DMS79 (cell line): ENCODE measurements around the gene AKAP9.
"Not testable (repeated sequence)": the region's sequence is repeated elsewhere in the genome, so short reads cannot be mapped to it uniquely, and the experiment has no call there.

ENCODE experiments used
- DNase-seq: peaks from one replicate; lab custom pipeline; 2025; lab: John Stamatoyannopoulos, UW

Gene AKAP9

DNA sequence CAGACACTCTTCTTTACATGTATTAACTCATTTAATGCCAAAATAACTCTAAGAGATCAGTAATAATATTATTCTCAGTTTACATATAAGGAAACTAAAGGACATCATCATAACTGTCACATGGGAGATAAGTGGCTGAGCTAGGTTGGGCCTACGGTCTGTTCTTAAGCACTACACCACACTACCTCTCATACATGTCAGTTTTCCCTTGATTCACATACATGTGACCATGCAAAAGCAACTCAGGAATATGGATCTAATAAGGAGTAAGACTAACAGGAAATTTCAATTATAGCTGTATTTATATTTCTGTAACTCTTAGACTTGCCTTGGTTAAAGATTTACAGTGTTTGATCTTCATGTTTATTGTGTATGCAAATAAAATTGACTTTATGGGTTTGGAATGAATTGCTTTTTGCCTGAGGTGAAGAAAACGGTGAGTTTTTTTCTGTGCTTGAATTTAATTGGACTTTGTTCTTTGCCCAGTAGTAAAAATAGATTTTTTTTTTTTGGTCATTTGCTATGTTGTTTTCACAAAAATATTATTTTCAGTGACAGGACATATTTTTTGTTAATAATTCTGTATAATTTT, 123.9 kb downstream of the AKAP9 start:
- no peak for DNase-seq

- DNase-seq = no peak
Measured at GRCh38 chr7:92071032-92071431, 130.4 kb downstream of the AKAP9 start.

DNA sequence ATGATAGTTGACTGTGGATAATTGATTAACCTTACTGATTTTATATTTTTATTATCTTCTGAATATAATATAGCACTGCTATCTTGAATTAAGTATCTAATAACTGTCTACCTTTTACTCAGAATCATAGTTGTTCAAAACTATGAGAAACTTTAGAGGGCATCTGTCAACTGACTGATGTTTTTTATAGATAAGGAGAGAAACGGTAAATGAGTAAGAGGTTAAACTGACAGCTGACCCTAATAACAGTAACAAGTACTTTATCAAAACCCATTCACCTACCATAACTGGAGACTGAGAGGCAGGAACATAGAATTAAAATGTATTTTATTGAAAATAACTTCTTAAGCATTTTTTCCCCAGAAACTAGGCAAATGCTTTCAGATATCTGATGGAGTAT, 131.5 kb downstream of the AKAP9 start:
- no peak for DNase-seq

DNA sequence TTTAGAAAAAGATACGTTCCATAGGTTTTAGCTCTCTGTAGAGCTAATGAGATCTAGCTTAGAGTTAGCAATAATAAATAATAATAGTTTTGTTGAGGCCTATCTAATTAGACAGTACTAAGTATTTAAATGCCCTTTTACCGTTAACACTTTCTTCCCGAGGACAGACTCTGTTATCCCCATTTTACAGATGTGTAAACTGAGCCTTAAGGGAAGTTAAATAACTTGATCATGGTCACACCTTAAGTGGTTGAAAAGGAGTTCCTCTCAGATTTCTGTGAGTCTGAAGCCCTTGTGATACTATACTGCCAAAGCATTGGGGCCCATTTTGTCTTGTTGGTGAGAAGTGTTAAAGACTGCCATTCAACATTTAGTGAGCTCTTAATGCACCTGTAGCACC, 132.0 kb downstream of the AKAP9 start:
- DNase-seq = no peak

GRCh38 chr7:92075455-92076158, 134.9 kb downstream of the AKAP9 start:
- no peak for DNase-seq

GRCh38 chr7:92076509-92076908, 135.8 kb downstream of the AKAP9 start:
- no peak for DNase-seq

- not testable (repeated sequence) for DNase-seq
Measured at GRCh38 chr7:92083922-92084321, 143.3 kb downstream of the AKAP9 start.

- no peak for DNase-seq
Measured at GRCh38 chr7:92088266-92088665, 147.6 kb downstream of the AKAP9 start.

- DNase-seq = no peak
Measured at GRCh38 chr7:92092210-92092609, 151.5 kb downstream of the AKAP9 start.

DNA sequence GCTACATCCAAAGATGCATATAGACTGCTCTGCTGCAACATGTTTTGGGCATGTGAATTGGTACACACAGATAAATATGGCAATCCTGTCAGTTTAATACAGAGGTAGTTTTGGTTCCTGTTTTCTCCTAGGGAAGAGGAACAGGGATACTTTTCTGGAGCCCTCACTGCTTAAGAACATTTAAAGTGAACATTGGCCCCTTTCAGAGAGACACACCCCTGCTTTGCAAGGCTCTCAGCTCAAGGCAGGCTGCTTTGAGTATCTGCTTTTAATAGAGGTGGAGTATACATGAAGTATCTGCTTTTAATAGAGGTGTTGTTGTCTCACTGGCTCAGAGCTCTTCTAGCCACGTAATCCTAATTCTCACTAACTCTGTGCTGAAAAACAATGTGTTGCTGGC, 154.7 kb downstream of the AKAP9 start:
- DNase-seq = no peak

- DNase-seq = no peak
Measured at GRCh38 chr7:92100534-92100933, 159.9 kb downstream of the AKAP9 start.

GRCh38 chr7:92102862-92103261, 162.2 kb downstream of the AKAP9 start:
- DNase-seq = not testable (repeated sequence)

DNA sequence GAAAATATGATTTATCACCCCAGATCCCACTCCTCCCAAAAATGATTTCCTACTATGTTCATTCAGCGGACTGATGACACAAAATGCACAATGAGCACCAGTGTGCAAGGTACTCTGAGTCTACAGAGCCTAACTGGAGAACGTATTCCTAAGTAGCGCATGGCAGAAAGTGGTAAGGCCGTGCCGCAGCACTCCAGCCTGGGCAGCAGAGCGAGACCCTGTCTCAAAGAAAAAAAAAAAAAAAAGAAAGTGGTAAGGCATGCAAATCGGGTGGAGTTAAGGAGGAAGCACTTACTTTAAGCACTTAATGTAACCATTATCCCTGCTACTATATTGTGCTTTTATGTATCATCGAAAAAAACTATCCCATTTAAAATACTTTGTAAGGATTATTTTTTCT, 168.2 kb downstream of the AKAP9 start:
- DNase-seq = no peak

DNA sequence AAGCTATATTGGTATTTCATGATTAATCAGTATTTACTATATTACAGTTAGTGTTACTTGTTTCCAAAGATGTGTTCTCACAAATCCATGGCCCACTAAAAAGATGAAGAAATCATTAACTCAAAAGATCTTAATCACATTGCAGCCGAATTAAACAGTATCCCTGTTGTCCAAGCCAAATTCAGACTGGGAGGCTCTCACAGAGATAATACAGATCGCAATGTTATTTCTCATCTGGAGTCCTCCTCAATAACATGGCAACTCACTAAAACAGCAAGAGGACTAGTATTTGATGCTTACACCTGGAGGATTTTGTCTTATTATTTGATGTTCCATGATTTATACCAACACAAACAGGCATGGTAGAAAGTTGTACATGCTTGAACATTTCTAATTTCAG, 170.2 kb downstream of the AKAP9 start:
- no peak for DNase-seq

- DNase-seq = no peak
Measured at GRCh38 chr7:92115821-92116220, 175.2 kb downstream of the AKAP9 start.

- DNase-seq = no peak
Measured at GRCh38 chr7:92116949-92117348, 176.3 kb downstream of the AKAP9 start.

DNA sequence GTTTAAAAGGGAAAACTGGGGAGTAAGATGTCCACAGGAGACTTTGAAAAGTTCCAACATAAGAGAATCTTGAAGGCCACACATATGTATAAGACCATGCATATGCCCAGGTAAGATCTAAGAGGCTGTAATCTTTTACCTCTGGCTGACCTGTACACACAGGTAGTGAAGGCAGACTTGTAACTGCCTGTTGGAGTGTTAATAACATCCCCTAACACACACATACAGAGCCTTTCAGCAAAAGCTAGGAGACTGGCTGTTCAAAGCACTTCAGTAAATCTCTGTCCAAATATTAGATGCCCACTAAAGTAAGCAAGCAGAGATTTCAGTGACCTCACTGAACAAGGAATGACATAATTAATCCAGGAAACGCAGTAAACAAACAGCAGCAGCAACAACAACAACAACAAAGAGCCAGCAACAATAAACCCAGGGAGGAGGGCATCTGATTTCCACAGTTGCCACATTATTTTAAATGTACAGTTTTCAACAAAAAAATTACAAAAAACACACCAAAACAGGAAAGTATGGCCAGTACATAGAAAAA, 178.6 kb downstream of the AKAP9 start:
- DNase-seq = no peak

DNA sequence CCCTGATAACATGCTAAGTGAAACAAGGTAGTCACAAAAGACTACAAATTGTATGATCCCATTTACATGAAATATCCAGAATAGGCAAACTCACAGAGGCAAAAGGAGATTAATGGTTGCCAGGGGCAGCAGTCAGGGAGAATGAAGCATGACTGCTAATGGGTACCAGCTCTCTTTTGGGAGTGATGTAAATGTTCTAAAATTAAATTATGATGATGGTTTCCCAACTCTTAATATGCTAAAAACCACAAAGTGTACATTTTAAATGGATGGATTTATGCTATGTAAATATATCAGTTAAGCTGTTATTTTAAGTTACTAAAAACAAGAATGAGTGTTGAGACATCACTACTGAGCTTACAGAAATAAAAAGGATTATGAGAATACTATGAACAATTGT, 181.0 kb downstream of the AKAP9 start:
- DNase-seq = no peak

GRCh38 chr7:92131093-92131492, 190.4 kb downstream of the AKAP9 start:
- no peak for DNase-seq

GRCh38 chr7:92131764-92132330, 191.2 kb downstream of the AKAP9 start:
- no peak for DNase-seq

DNA sequence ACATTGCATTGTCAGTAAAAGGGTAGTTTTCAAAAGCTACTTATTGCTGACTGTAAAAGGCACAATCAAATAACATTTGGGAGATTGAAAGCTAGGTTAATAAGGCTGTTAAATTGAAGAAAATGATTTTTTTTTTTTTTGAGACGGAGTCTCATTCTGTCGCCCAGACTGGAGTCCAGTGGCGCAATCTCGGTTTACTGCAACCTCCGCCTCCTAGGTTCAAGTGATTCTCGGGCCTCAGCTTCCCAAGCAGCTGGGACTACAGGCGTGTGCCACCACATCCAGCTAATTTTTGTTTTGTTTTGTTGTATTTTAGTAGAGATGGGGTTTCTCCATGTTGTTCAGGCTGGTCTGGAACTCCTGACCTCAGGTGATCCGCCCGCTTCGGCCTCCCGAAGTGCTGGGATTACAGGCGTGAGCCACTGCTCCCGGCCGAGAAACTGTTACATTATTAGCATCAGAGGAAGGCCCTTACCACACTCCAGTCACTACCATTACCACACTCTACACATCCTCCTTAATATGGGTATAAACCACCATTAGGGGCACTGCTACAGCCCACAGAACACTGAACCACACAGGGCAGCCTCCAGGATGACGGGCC, 192.6 kb downstream of the AKAP9 start:
- no peak for DNase-seq

GRCh38 chr7:92133737-92134270, 193.1 kb downstream of the AKAP9 start:
- peak; percentile 16 for DNase-seq
